Smooth muscle cell (in vitro differentiated cells): Measurements from ENCODE around the gene FBLN2. TPM values are rescaled to one million over a fixed set of nuclear protein-coding genes. Genes with fewer than 3 reads are reported as not detected.

Source experiments
- DNase-seq: peaks from one replicate; lab custom pipeline; 2025; ENCODE audit not compliant: unreplicated experiment; lab: John Stamatoyannopoulos, UW
- H2AFZ ChIP-seq: fragments of 200-600 bp; sonication (generic); 2 replicates; pipeline ENCODE4 v1.6.0; 2016; ENCODE audit warnings: antibody characterized with exemption, low read depth, mild to moderate bottlenecking
- H3F3A ChIP-seq: fragments of 200-600 bp; sonication (generic); 2 replicates; pipeline ENCODE4 v1.6.0; 2017; ENCODE audit warnings: antibody characterized with exemption, low read depth
- H3K27ac ChIP-seq: fragments of 200-600 bp; sonication (generic); 2 replicates; pipeline ENCODE4 v1.5.1; 2016; ENCODE audit warnings: low read depth, mild to moderate bottlenecking
- H3K27me3 ChIP-seq: fragments of 200-600 bp; sonication (generic); 2 replicates; pipeline ENCODE4 v1.6.1; 2016; ENCODE audit warnings: low read depth, mild to moderate bottlenecking
- H3K36me3 ChIP-seq: fragments of 200-600 bp; sonication (generic); 2 replicates; pipeline ENCODE4 v1.5.1; 2016; ENCODE audit warnings: low read depth
- H3K4me1 ChIP-seq: fragments of 200-600 bp; sonication (generic); 2 replicates; pipeline ENCODE4 v1.5.1; 2016; ENCODE audit warnings: low read depth
- H3K4me2 ChIP-seq: fragments of 200-600 bp; sonication (generic); 2 replicates; pipeline ENCODE4 v1.6.0; 2016; ENCODE audit warnings: mild to moderate bottlenecking
- H3K4me3 ChIP-seq: fragments of 200-600 bp; sonication (generic); 2 replicates; pipeline ENCODE4 v1.5.1; 2016; ENCODE audit warnings: mild to moderate bottlenecking
- H3K79me2 ChIP-seq: fragments of 200-600 bp; sonication (generic); 2 replicates; pipeline ENCODE4 v1.6.0; 2016; ENCODE audit warnings: low read depth, mild to moderate bottlenecking
- H3K9ac ChIP-seq: fragments of 200-600 bp; sonication (generic); 2 replicates; pipeline ENCODE4 v1.6.0; 2016; ENCODE audit warnings: low read depth
- H3K9me3 ChIP-seq: fragments of 200-600 bp; sonication (generic); replicated peaks from 2 replicates; pipeline ENCODE4 v1.5.1; 2016; ENCODE audit warnings: low read depth
- H4K20me1 ChIP-seq: fragments of 200-600 bp; sonication (generic); 2 replicates; pipeline ENCODE4 v1.6.0; 2016; ENCODE audit warnings: low read depth
- WGBS: methylation state at CpG from one replicate; pipeline ENCODE4 v1.1.7; 2016; ENCODE audit warnings: low lambda C conversion rate; 5-methylcytosine and 5-hydroxymethylcytosine counted together
- polyA plus RNA-seq: library from polyadenylated mRNA; unstranded; fragments of >200 nt; fragmentation: Nextera tagmentation; extraction: Ambion mirVana; gene quantifications from 2 replicates; pipeline ENCODE4 v1.2.1, GENCODE V29; 2016
- total RNA-seq: library from RNA; depleted of rRNA; stranded (reverse); fragments of >200 nt; gene quantifications from 2 replicates; pipeline ENCODE4 v1.2.3, GENCODE V29; 2014
- TF ChIP-seq, protein P1 (sequence below): fragments of 200-600 bp; sonication (generic); IDR thresholded peaks from 2 replicates; pipeline ENCODE4 v1.5.1; 2017; ENCODE audit warnings: borderline replicate concordance, mild to moderate bottlenecking, antibody characterized with exemption; ENCODE audit not compliant: insufficient read depth, poor library complexity, severe bottlenecking

FBLN2 gene
- total and polyA plus RNA-seq, 2 experiments from 2014 or later, result 159 to 390 TPM

DNA sequence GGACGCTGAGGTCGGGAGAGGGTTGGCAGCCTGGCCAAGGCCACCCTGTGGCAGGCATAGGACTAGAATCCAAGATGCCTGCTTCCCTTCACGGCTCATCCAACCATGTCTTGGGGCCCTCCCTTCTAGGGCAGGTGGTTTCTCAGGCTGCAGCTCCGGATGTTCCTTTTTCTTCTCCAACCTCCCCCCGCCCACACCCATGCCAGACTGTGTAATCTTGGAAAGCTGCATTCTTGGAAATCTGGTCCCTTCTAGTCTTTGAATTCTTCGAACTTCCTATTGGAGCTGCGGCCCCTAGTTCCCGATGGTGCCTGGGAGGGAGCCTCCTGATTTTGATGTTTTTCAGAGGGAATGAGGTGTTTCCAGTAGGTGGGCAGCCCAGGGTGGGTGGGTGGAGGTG is 109.8 kb downstream of the FBLN2 start:
- no peaks in the 10 kb centered on the region for H4K20me1 ChIP-seq
- H3K9ac ChIP-seq, result no peak overlapping the region
- H3K36me3 ChIP-seq, result no peaks in the 10 kb centered on the region
- DNase-seq, result no peak
- no peak overlapping the region for H3K27ac ChIP-seq
- H2AFZ ChIP-seq, result no peak overlapping the region
- H3K79me2 ChIP-seq, result no peaks in the 10 kb centered on the region
- H3K9me3 ChIP-seq, result no peaks in the 10 kb centered on the region
- H3K27me3 ChIP-seq, result peaks cover 18% of the 10 kb centered on the region
- peaks cover 4% of the 10 kb centered on the region for H3K4me1 ChIP-seq
- H3K4me2 ChIP-seq, result no peak overlapping the region
- 81% methylated on average over 8 of the region's 8 CpGs for WGBS
- no peak overlapping the region for H3K4me3 ChIP-seq
- H3F3A ChIP-seq, result no peaks in the 10 kb centered on the region
- TF ChIP-seq, protein P1, sequence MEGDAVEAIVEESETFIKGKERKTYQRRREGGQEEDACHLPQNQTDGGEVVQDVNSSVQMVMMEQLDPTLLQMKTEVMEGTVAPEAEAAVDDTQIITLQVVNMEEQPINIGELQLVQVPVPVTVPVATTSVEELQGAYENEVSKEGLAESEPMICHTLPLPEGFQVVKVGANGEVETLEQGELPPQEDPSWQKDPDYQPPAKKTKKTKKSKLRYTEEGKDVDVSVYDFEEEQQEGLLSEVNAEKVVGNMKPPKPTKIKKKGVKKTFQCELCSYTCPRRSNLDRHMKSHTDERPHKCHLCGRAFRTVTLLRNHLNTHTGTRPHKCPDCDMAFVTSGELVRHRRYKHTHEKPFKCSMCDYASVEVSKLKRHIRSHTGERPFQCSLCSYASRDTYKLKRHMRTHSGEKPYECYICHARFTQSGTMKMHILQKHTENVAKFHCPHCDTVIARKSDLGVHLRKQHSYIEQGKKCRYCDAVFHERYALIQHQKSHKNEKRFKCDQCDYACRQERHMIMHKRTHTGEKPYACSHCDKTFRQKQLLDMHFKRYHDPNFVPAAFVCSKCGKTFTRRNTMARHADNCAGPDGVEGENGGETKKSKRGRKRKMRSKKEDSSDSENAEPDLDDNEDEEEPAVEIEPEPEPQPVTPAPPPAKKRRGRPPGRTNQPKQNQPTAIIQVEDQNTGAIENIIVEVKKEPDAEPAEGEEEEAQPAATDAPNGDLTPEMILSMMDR, result no peak

DNA sequence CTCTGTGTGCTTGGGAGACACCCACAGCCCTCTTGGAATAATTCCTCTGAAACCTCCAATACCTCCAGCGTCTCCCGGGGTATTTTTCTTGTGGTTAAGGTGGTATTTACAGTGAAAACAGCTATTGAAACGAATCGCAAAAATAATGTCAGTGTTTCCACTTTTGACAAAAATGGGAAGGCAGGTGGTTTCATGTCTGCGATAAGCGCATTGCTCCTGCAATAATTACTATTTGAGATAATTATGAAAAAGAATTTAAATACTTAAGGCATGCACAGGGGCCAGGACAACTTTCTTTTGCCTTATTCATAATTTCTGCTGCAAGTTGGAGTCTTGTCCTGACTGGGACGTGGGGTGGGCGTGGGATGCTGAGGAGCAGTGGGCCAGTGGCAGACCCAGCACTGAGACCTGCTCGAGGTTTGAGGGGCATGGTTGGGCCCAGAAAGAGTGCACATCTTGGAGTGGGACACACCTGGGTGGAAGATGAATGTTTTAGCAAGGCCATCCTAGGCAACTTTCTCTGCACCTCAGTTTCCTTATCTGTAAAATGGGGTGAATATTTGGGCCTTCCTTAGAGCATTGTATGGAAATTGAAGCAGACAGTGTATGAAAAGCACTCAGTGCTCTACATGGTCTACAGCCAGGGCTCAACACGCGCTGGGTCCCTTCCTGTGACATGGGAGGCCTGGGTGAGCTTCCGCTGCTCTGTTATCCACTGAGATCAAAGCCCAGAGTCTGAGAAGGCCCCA is 110.5 kb downstream of the FBLN2 start:
- no peaks in the 10 kb centered on the region for H3F3A ChIP-seq
- no peak for DNase-seq
- H3K79me2 ChIP-seq, result no peaks in the 10 kb centered on the region
- H3K9me3 ChIP-seq, result no peaks in the 10 kb centered on the region
- peaks cover 18% of the 10 kb centered on the region for H3K27me3 ChIP-seq
- WGBS, result 87% methylated on average over 12 of the region's 12 CpGs
- H3K4me2 ChIP-seq, result no peak overlapping the region
- TF ChIP-seq, protein P1, result no peak
- peaks cover 4% of the 10 kb centered on the region for H3K4me1 ChIP-seq
- H4K20me1 ChIP-seq, result no peaks in the 10 kb centered on the region
- no peak overlapping the region for H3K4me3 ChIP-seq
- no peaks in the 10 kb centered on the region for H3K36me3 ChIP-seq
- no peak overlapping the region for H2AFZ ChIP-seq
- H3K27ac ChIP-seq, result no peak overlapping the region
- no peak overlapping the region for H3K9ac ChIP-seq

DNA sequence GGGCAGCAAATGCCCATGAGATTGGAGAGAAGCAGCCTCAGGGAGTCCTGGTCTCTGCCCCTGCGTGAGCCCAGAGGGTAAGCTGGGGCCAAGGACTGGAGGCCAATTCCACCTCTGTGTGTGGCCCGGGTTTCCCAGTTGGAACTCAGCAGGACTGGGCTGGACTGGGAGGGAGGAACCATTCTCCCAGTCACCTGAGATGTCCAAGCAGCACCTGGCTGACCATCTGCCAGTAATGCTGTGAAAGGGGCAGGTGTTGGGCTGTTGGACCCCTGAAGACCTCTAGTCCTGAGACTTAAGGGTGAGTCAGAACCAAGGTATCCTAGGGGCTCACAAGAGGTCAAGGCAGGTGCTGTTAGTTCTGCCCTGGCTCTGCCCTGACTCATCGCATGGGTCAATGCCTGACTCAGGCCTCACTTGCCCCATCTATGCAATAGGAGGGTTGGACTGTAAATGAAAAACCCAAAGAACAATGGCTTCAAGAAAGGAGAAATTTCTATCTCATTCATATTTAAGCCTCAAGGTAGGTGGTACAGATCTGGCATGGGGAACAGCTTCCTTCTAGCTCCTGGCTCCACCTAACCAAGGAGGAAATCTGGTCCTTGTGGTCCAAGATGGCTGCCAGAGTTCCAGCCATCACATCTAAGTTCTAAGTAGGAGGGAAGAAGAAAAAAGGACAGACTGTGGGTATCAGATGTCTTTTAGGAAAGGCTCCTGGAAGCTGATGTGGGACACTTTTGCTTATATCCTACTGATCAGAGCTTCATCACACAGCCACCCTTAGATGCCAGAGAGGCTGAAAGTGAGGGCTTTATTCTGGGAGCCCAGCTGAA is 111.3 kb downstream of the FBLN2 start:
- TF ChIP-seq, protein P1, result no peak
- Histone ChIP-seq H2AFZ (no peak overlapping the region), H4K20me1 (no peaks in the 10 kb centered on the region), H3K4me3 (no peak overlapping the region), H3K27me3 (peaks cover 18% of the 10 kb centered on the region), H3K4me2 (no peak overlapping the region), H3K36me3 (no peaks in the 10 kb centered on the region), H3K27ac (no peak overlapping the region), H3K4me1 (no peaks in the 10 kb centered on the region), H3K9ac (no peak overlapping the region), H3K79me2 (no peaks in the 10 kb centered on the region), H3K9me3 (no peaks in the 10 kb centered on the region), H3F3A (no peaks in the 10 kb centered on the region)
- DNase-seq, result no peak
- WGBS, result 96% methylated on average over 3 of the region's 3 CpGs
